Measurements from ENCODE around the gene B4GALT1.

Gene B4GALT1

GRCh38 chr9:33148367-33149014 lies 18.6 kb downstream of the B4GALT1 start:
- DNase-seq (ENCODE audit: low spot score) (no peak), ATAC-seq (ENCODE audit: low read depth) (no peak)
- Histone ChIP-seq H3K27ac (ENCODE audit: poor library complexity, severe bottlenecking) (no peak overlapping the region), H3K9me3 (ENCODE audit: severe bottlenecking) (no peaks in the 10 kb centered on the region), H3K4me3 (ENCODE audit: severe bottlenecking) (no peak overlapping the region), H3K4me1 (ENCODE audit: insufficient read depth, poor library complexity, severe bottlenecking) (peaks cover 27% of the 10 kb centered on the region), H3K36me3 (ENCODE audit: low read depth) (peaks cover 25% of the 10 kb centered on the region), H3K27me3 (ENCODE audit: insufficient read depth, poor library complexity, severe bottlenecking) (no peaks in the 10 kb centered on the region)
- no peak for TF ChIP-seq CTCF (IDR thresholded peaks at IDR 0.05; ENCODE audit: poor library complexity, severe bottlenecking)

GRCh38 chr9:33147416-33148169 lies 19.5 kb downstream of the B4GALT1 start:
- Histone ChIP-seq H3K27ac (ENCODE audit: poor library complexity, severe bottlenecking) (no peak overlapping the region), H3K4me1 (ENCODE audit: insufficient read depth, poor library complexity, severe bottlenecking) (peaks cover 19% of the 10 kb centered on the region), H3K27me3 (ENCODE audit: insufficient read depth, poor library complexity, severe bottlenecking) (no peaks in the 10 kb centered on the region), H3K9me3 (ENCODE audit: severe bottlenecking) (no peaks in the 10 kb centered on the region), H3K4me3 (ENCODE audit: severe bottlenecking) (no peak overlapping the region), H3K36me3 (ENCODE audit: low read depth) (peaks cover 34% of the 10 kb centered on the region)
- ATAC-seq (ENCODE audit: low read depth) (no peak), DNase-seq (ENCODE audit: low spot score) (peak; percentile 19)
- no peak for TF ChIP-seq CTCF (IDR thresholded peaks at IDR 0.05; ENCODE audit: poor library complexity, severe bottlenecking)

- Histone ChIP-seq H3K9me3 (ENCODE audit: severe bottlenecking) (no peaks in the 10 kb centered on the region), H3K27me3 (ENCODE audit: insufficient read depth, poor library complexity, severe bottlenecking) (no peaks in the 10 kb centered on the region), H3K36me3 (ENCODE audit: low read depth) (peaks cover 41% of the 10 kb centered on the region), H3K4me1 (ENCODE audit: insufficient read depth, poor library complexity, severe bottlenecking) (peaks cover 7% of the 10 kb centered on the region), H3K4me3 (ENCODE audit: severe bottlenecking) (no peak overlapping the region), H3K27ac (ENCODE audit: poor library complexity, severe bottlenecking) (no peak overlapping the region)
- DNase-seq (ENCODE audit: low spot score) (peak; percentile 8), ATAC-seq (ENCODE audit: low read depth) (no peak)
- TF ChIP-seq CTCF (IDR thresholded peaks at IDR 0.05; ENCODE audit: poor library complexity, severe bottlenecking) = no peak
Observed at GRCh38 chr9:33146298-33146697, 20.8 kb downstream of the B4GALT1 start.

GRCh38 chr9:33144551-33144950 lies 22.6 kb downstream of the B4GALT1 start:
- DNase-seq (ENCODE audit: low spot score) = peak; percentile 1
- Histone ChIP-seq H3K9me3 (ENCODE audit: severe bottlenecking) (no peaks in the 10 kb centered on the region), H3K27me3 (ENCODE audit: insufficient read depth, poor library complexity, severe bottlenecking) (no peaks in the 10 kb centered on the region), H3K4me1 (ENCODE audit: insufficient read depth, poor library complexity, severe bottlenecking) (peaks cover 1% of the 10 kb centered on the region), H3K36me3 (ENCODE audit: low read depth) (peaks cover 45% of the 10 kb centered on the region), H3K4me3 (ENCODE audit: severe bottlenecking) (no peak overlapping the region), H3K27ac (ENCODE audit: poor library complexity, severe bottlenecking) (no peak overlapping the region)
- no peak for TF ChIP-seq CTCF (IDR thresholded peaks at IDR 0.05; ENCODE audit: poor library complexity, severe bottlenecking)
- ATAC-seq (ENCODE audit: low read depth) = no peak

GRCh38 chr9:33143241-33143661 lies 23.9 kb downstream of the B4GALT1 start:
- Histone ChIP-seq H3K27ac (ENCODE audit: poor library complexity, severe bottlenecking) (no peak overlapping the region), H3K36me3 (ENCODE audit: low read depth) (peaks cover 43% of the 10 kb centered on the region), H3K9me3 (ENCODE audit: severe bottlenecking) (no peaks in the 10 kb centered on the region), H3K27me3 (ENCODE audit: insufficient read depth, poor library complexity, severe bottlenecking) (no peaks in the 10 kb centered on the region), H3K4me3 (ENCODE audit: severe bottlenecking) (no peak overlapping the region), H3K4me1 (ENCODE audit: insufficient read depth, poor library complexity, severe bottlenecking) (peaks cover 2% of the 10 kb centered on the region)
- TF ChIP-seq CTCF (IDR thresholded peaks at IDR 0.05; ENCODE audit: poor library complexity, severe bottlenecking) = no peak
- ATAC-seq (ENCODE audit: low read depth) (no peak), DNase-seq (ENCODE audit: low spot score) (no peak)

All from RWPE2 (cell line).